SU-DHL-6 (cell line): ENCODE measurements around the gene KLHDC3.
A peak's percentile ranks its signal among the peaks of the same experiment; 100 is the strongest.

ENCODE experiments used
- EZH2phosphoT487 ChIP-seq: fragments of 200-600 bp; sonication (generic), shearing (Covaris generic); conservative IDR thresholded peaks from 2 replicates; pipeline ENCODE4 v1.6.1; 2018; ENCODE audit warnings: mild to moderate bottlenecking, antibody characterized with exemption, low read length, moderate library complexity, mixed read lengths
- TF ChIP-seq, protein P1 (sequence below): fragments of 200-600 bp; sonication (generic); IDR thresholded peaks from one replicate; pipeline ENCODE4 v1.5.1; 2017; ENCODE audit warnings: antibody characterized with exemption, mild to moderate bottlenecking, low read length, moderate library complexity; ENCODE audit not compliant: insufficient read depth, poor library complexity, severe bottlenecking

DNA sequence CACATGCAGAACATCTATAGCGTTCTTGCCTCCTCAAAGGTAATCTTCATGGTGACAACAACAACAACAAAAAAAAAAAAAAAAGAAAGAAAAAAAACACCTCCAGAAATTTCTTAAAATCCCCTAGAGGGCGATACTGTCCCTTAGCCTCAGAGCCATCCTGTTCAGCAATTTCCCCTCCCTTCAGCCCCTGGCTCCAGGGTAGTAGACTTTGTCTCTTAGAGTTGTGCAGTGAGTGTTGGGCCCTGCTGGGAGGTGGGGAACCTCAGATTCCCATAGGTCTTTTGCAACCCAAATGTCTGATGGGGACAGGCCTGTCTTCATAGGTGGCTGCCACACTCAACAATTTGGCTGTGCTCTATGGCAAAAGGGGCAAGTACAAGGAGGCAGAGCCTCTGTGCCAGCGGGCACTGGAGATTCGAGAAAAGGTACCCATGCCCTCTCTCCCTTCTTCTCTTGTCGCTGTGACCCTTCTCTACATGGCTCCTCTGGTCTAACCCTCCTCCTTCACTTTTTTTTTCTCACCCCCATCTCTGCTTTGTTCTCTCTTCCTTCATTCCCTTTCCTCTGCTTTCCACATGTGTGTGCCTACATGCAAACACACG is 56.1 kb downstream of the KLHDC3 start:
- TF ChIP-seq, protein P1, sequence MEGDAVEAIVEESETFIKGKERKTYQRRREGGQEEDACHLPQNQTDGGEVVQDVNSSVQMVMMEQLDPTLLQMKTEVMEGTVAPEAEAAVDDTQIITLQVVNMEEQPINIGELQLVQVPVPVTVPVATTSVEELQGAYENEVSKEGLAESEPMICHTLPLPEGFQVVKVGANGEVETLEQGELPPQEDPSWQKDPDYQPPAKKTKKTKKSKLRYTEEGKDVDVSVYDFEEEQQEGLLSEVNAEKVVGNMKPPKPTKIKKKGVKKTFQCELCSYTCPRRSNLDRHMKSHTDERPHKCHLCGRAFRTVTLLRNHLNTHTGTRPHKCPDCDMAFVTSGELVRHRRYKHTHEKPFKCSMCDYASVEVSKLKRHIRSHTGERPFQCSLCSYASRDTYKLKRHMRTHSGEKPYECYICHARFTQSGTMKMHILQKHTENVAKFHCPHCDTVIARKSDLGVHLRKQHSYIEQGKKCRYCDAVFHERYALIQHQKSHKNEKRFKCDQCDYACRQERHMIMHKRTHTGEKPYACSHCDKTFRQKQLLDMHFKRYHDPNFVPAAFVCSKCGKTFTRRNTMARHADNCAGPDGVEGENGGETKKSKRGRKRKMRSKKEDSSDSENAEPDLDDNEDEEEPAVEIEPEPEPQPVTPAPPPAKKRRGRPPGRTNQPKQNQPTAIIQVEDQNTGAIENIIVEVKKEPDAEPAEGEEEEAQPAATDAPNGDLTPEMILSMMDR: peak; percentile 78
- no peak for TF ChIP-seq EZH2phosphoT487
